ENCODE data around the gene NEDD9.

The NEDD9 gene

GRCh38 chr6:11217360-11218101 lies 14.9 kb downstream of the NEDD9 start:
- DNase-seq, result no peak

- DNase-seq, result no peak
These were observed 16.7 kb downstream of the NEDD9 start for GRCh38 chr6:11215773-11216172.

- no peak for DNase-seq
These were observed 17.6 kb downstream of the NEDD9 start for GRCh38 chr6:11214901-11215300.

GRCh38 chr6:11214084-11214833 lies 18.2 kb downstream of the NEDD9 start:
- no peak for DNase-seq

GRCh38 chr6:11213422-11214021 lies 18.9 kb downstream of the NEDD9 start:
- no peak for DNase-seq

GRCh38 chr6:11212664-11213063 lies 19.8 kb downstream of the NEDD9 start:
- no peak for DNase-seq

GRCh38 chr6:11211254-11211653 lies 21.2 kb downstream of the NEDD9 start:
- DNase-seq, result no peak

GRCh38 chr6:11210386-11211138 lies 21.9 kb downstream of the NEDD9 start:
- DNase-seq, result no peak

GRCh38 chr6:11209906-11210305 lies 22.6 kb downstream of the NEDD9 start:
- no peak for DNase-seq

- DNase-seq, result no peak
These were observed 23.1 kb downstream of the NEDD9 start for GRCh38 chr6:11209369-11209768.

GRCh38 chr6:11208854-11209253 lies 23.6 kb downstream of the NEDD9 start:
- no peak for DNase-seq

- peak in 1 of 5 experiments; percentile 84 for DNase-seq
These were observed 24.2 kb downstream of the NEDD9 start for GRCh38 chr6:11208267-11208666.

GRCh38 chr6:11207199-11207968 lies 25.1 kb downstream of the NEDD9 start:
- no peak for DNase-seq

GRCh38 chr6:11206576-11206975 lies 25.9 kb downstream of the NEDD9 start:
- DNase-seq, result no peak

GRCh38 chr6:11204794-11205366 lies 27.6 kb downstream of the NEDD9 start:
- no peak for DNase-seq

GRCh38 chr6:11204005-11204399 lies 28.5 kb downstream of the NEDD9 start:
- no peak for DNase-seq

- no peak for DNase-seq
These were observed 29.0 kb downstream of the NEDD9 start for GRCh38 chr6:11203306-11204004.

- peak in 2 of 5 experiments; percentile 40 to 44 for DNase-seq
These were observed 29.8 kb downstream of the NEDD9 start for GRCh38 chr6:11202513-11203305.

GRCh38 chr6:11201772-11202512 lies 30.5 kb downstream of the NEDD9 start:
- no peak for DNase-seq

- DNase-seq, result no peak
These were observed 31.5 kb downstream of the NEDD9 start for GRCh38 chr6:11201015-11201414.

Measured in T-helper 2 cell (primary cell).